Astrocyte (in vitro differentiated cells and primary cell): Measurements from ENCODE around the gene MCM8. TPM values are rescaled to one million over a fixed set of nuclear protein-coding genes. Genes with fewer than 3 reads are reported as not detected.

ENCODE experiments used
- DNase-seq: peaks from one replicate; pipeline ENCODE4 v3.0.0-alpha.2; 2010; ENCODE audit warnings: low read depth
- FAIRE-seq: peaks from 2 replicates; lab custom pipeline; 2011; peaks lifted over from hg19 to GRCh38; lab: Jason Lieb, UNC
- H2AFZ ChIP-seq: 2 replicates; pipeline ENCODE4 v1.6.0; 2012; ENCODE audit warnings: low read depth, low read length, inconsistent platforms
- H3K27ac ChIP-seq: 2 replicates; pipeline ENCODE4 v1.5.1; 2011; ENCODE audit warnings: low read depth, low read length, inconsistent platforms
- H3K27me3 ChIP-seq: 2 replicates; pipeline ENCODE4 v1.6.0; 2011; ENCODE audit warnings: low read length, inconsistent platforms; ENCODE audit not compliant: insufficient read depth
- H3K36me3 ChIP-seq: 2 replicates; pipeline ENCODE4 v1.5.1; 2011; ENCODE audit warnings: low read length, inconsistent platforms; ENCODE audit not compliant: insufficient read depth
- H3K4me1 ChIP-seq: 2 replicates; pipeline ENCODE4 v1.5.1; 2011; ENCODE audit warnings: low read length, inconsistent platforms; ENCODE audit not compliant: insufficient read depth
- H3K4me2 ChIP-seq: 2 replicates; pipeline ENCODE4 v1.6.0; 2012; ENCODE audit warnings: low read length, inconsistent platforms
- H3K4me3 ChIP-seq: 2 replicates; pipeline ENCODE4 v1.5.1; 2011; ENCODE audit warnings: low read depth, mild to moderate bottlenecking, low read length, inconsistent platforms; ENCODE audit not compliant: insufficient read depth
- H3K79me2 ChIP-seq: 2 replicates; pipeline ENCODE4 v1.6.0; 2012; ENCODE audit warnings: mild to moderate bottlenecking, low read length, inconsistent platforms; ENCODE audit not compliant: insufficient read depth
- H3K9ac ChIP-seq: 2 replicates; pipeline ENCODE4 v1.6.0; 2012; ENCODE audit warnings: mild to moderate bottlenecking, low read length, inconsistent platforms
- H3K9me3 ChIP-seq: 2 replicates; pipeline ENCODE4 v1.5.1; 2012; ENCODE audit warnings: low read depth, mild to moderate bottlenecking, low read length, inconsistent platforms; ENCODE audit not compliant: insufficient read depth
- H4K20me1 ChIP-seq: 2 replicates; pipeline ENCODE4 v1.6.0; 2012; ENCODE audit warnings: low read length, inconsistent platforms; ENCODE audit not compliant: insufficient read depth
- H3K27ac Mint-ChIP-seq: one replicate; pipeline ENCODE4 v1.8.0; 2021; ENCODE audit warnings: mild to moderate bottlenecking, mixed read lengths; ENCODE audit not compliant: unreplicated experiment
- H3K27me3 Mint-ChIP-seq: one replicate; pipeline ENCODE4 v1.8.0; 2021; ENCODE audit warnings: low read depth, mixed read lengths; ENCODE audit not compliant: unreplicated experiment
- H3K36me3 Mint-ChIP-seq: one replicate; pipeline ENCODE4 v1.8.0; 2021; ENCODE audit warnings: low read depth, mixed read lengths; ENCODE audit not compliant: unreplicated experiment
- H3K4me1 Mint-ChIP-seq: one replicate; pipeline ENCODE4 v1.8.0; 2021; ENCODE audit warnings: low read depth, mixed read lengths; ENCODE audit not compliant: unreplicated experiment
- H3K4me3 Mint-ChIP-seq: one replicate; pipeline ENCODE4 v1.8.0; 2021; ENCODE audit warnings: mild to moderate bottlenecking, moderate library complexity, mixed read lengths; ENCODE audit not compliant: unreplicated experiment
- H3K9me3 Mint-ChIP-seq: one replicate; pipeline ENCODE4 v1.8.0; 2021; ENCODE audit warnings: mild to moderate bottlenecking, mixed read lengths; ENCODE audit not compliant: unreplicated experiment
- CTCF ChIP-seq: IDR thresholded peaks from 2 replicates; pipeline ENCODE4 v1.5.1; 2011; ENCODE audit warnings: low read depth, mild to moderate bottlenecking, inconsistent platforms, low read length, moderate library complexity; ENCODE audit not compliant: insufficient read depth
- EZH2 ChIP-seq: IDR thresholded peaks from 2 replicates; pipeline ENCODE4 v1.6.1; 2012; ENCODE audit warnings: mild to moderate bottlenecking, low read length, inconsistent platforms; ENCODE audit not compliant: insufficient read depth
- total RNA-seq: library from RNA; stranded (reverse); gene quantifications from 2 replicates; pipeline ENCODE4 v1.2.1, GENCODE V29; 2021

MCM8 gene
- total RNA-seq, 1 donor from 2014 or later: 5.7 TPM

GRCh38 chr20:5979801-5980200, 29.3 kb downstream of the MCM8 start:
- H3K4me2 ChIP-seq: no peak overlapping the region
- FAIRE-seq (no peak), DNase-seq (no peak)
- H3K79me2 ChIP-seq: no peaks in the 10 kb centered on the region
- H3K9me3 ChIP-seq: no peaks in the 10 kb centered on the region
- Mint-ChIP-seq H3K9me3 (no peaks in the 10 kb centered on the region), H3K27ac (no peak overlapping the region), H3K36me3 (no peaks in the 10 kb centered on the region), H3K4me3 (no peak overlapping the region), H3K4me1 (no peaks in the 10 kb centered on the region), H3K27me3 (no peaks in the 10 kb centered on the region)
- no peaks in the 10 kb centered on the region for H3K27me3 ChIP-seq
- H3K4me3 ChIP-seq: no peak overlapping the region
- H3K27ac ChIP-seq: no peak overlapping the region
- H3K4me1 ChIP-seq: no peaks in the 10 kb centered on the region
- TF ChIP-seq CTCF (no peak), EZH2 (no peak)
- H4K20me1 ChIP-seq: no peaks in the 10 kb centered on the region
- peaks cover 15% of the 10 kb centered on the region for H3K36me3 ChIP-seq
- no peak overlapping the region for H2AFZ ChIP-seq
- no peak overlapping the region for H3K9ac ChIP-seq

- Mint-ChIP-seq H3K27me3 (no peaks in the 10 kb centered on the region), H3K4me3 (no peak overlapping the region), H3K4me1 (no peaks in the 10 kb centered on the region), H3K27ac (no peak overlapping the region), H3K36me3 (peaks cover under 1% of the 10 kb centered on the region), H3K9me3 (no peaks in the 10 kb centered on the region)
- TF ChIP-seq EZH2: no peak
- TF ChIP-seq CTCF: no peak
- Histone ChIP-seq H3K9me3 (no peaks in the 10 kb centered on the region), H3K9ac (no peak overlapping the region), H4K20me1 (no peaks in the 10 kb centered on the region), H2AFZ (no peak overlapping the region), H3K4me2 (no peak overlapping the region), H3K36me3 (peaks cover 15% of the 10 kb centered on the region), H3K4me1 (no peaks in the 10 kb centered on the region), H3K27me3 (no peaks in the 10 kb centered on the region), H3K79me2 (no peaks in the 10 kb centered on the region), H3K4me3 (no peak overlapping the region), H3K27ac (no peak overlapping the region)
- no peak for FAIRE-seq
- DNase-seq: no peak
Observed at GRCh38 chr20:5980720-5981538, 30.5 kb downstream of the MCM8 start.

- no peak overlapping the region for H3K9ac ChIP-seq
- H2AFZ ChIP-seq: no peak overlapping the region
- H4K20me1 ChIP-seq: no peaks in the 10 kb centered on the region
- H3K27me3 ChIP-seq: no peaks in the 10 kb centered on the region
- FAIRE-seq (no peak), DNase-seq (no peak)
- Mint-ChIP-seq H3K4me3 (no peak overlapping the region), H3K9me3 (no peaks in the 10 kb centered on the region), H3K4me1 (peaks cover 7% of the 10 kb centered on the region), H3K27me3 (no peaks in the 10 kb centered on the region), H3K36me3 (peaks cover 2% of the 10 kb centered on the region), H3K27ac (no peak overlapping the region)
- no peaks in the 10 kb centered on the region for H3K79me2 ChIP-seq
- H3K4me3 ChIP-seq: no peak overlapping the region
- H3K27ac ChIP-seq: no peak overlapping the region
- H3K4me1 ChIP-seq: no peaks in the 10 kb centered on the region
- H3K36me3 ChIP-seq: peaks cover 8% of the 10 kb centered on the region
- H3K4me2 ChIP-seq: no peak overlapping the region
- H3K9me3 ChIP-seq: no peaks in the 10 kb centered on the region
- TF ChIP-seq CTCF (no peak), EZH2 (no peak)
Observed at GRCh38 chr20:5987383-5987782, 36.9 kb downstream of the MCM8 start.
